ENCODE results near the gene SH3D19. TPM values are rescaled to one million over a fixed set of nuclear protein-coding genes. Genes with fewer than 3 reads are reported as not detected.

SH3D19 gene
- polyA plus RNA-seq, 2 of the 4 experiments (the other 2 are of a cell fraction) = 15.3 to 22.9 TPM

DNA sequence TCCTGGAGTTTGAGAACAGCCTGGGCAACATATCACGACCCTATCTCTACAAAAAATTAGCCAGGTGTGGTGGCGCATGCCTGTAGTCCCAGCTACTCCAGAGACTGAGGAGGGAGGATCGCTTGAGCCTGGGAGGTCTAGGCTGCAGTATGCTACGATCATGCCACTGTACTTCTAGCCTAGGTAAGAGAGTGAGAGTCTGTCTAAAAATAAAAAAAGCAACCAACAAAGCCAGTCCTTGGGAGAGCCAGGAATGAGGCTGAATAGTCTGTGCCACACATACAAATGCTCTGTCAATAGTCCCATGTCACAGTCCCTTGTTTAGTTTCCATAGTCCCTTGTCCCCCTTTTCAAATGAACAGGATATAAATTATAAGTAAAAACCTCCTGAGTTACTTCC, 67.7 kb downstream of the SH3D19 start:
- TF ChIP-seq HOXB5 (CRISPR knock-in tag; IDR thresholded peaks at IDR 0.05) = no peak
- no peak for TF ChIP-seq NFE2L2 (conservative IDR thresholded peaks at IDR 0.05; ENCODE audit: low read length)
- TF ChIP-seq, protein P1, sequence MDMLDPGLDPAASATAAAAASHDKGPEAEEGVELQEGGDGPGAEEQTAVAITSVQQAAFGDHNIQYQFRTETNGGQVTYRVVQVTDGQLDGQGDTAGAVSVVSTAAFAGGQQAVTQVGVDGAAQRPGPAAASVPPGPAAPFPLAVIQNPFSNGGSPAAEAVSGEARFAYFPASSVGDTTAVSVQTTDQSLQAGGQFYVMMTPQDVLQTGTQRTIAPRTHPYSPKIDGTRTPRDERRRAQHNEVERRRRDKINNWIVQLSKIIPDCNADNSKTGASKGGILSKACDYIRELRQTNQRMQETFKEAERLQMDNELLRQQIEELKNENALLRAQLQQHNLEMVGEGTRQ (IDR thresholded peaks at IDR 0.05) = no peak
- no peak for TF ChIP-seq HOXB13 (CRISPR knock-in tag; IDR thresholded peaks at IDR 0.05; ENCODE audit: low read depth)
- TF ChIP-seq MAFK (IDR thresholded peaks at IDR 0.05; ENCODE audit: partially characterized antibody) = no peak
- TF ChIP-seq, protein P2, sequence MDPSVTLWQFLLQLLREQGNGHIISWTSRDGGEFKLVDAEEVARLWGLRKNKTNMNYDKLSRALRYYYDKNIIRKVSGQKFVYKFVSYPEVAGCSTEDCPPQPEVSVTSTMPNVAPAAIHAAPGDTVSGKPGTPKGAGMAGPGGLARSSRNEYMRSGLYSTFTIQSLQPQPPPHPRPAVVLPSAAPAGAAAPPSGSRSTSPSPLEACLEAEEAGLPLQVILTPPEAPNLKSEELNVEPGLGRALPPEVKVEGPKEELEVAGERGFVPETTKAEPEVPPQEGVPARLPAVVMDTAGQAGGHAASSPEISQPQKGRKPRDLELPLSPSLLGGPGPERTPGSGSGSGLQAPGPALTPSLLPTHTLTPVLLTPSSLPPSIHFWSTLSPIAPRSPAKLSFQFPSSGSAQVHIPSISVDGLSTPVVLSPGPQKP (IDR thresholded peaks at IDR 0.05; ENCODE audit: low read depth, low read length) = no peak
- no peak for TF ChIP-seq RAD21 (conservative IDR thresholded peaks at IDR 0.05 in 1 of 2, IDR thresholded peaks at IDR 0.05 in 1 of 2)
- TF ChIP-seq, protein P3, sequence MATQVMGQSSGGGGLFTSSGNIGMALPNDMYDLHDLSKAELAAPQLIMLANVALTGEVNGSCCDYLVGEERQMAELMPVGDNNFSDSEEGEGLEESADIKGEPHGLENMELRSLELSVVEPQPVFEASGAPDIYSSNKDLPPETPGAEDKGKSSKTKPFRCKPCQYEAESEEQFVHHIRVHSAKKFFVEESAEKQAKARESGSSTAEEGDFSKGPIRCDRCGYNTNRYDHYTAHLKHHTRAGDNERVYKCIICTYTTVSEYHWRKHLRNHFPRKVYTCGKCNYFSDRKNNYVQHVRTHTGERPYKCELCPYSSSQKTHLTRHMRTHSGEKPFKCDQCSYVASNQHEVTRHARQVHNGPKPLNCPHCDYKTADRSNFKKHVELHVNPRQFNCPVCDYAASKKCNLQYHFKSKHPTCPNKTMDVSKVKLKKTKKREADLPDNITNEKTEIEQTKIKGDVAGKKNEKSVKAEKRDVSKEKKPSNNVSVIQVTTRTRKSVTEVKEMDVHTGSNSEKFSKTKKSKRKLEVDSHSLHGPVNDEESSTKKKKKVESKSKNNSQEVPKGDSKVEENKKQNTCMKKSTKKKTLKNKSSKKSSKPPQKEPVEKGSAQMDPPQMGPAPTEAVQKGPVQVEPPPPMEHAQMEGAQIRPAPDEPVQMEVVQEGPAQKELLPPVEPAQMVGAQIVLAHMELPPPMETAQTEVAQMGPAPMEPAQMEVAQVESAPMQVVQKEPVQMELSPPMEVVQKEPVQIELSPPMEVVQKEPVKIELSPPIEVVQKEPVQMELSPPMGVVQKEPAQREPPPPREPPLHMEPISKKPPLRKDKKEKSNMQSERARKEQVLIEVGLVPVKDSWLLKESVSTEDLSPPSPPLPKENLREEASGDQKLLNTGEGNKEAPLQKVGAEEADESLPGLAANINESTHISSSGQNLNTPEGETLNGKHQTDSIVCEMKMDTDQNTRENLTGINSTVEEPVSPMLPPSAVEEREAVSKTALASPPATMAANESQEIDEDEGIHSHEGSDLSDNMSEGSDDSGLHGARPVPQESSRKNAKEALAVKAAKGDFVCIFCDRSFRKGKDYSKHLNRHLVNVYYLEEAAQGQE (IDR thresholded peaks at IDR 0.05) = no peak
- TF ChIP-seq, protein P4, sequence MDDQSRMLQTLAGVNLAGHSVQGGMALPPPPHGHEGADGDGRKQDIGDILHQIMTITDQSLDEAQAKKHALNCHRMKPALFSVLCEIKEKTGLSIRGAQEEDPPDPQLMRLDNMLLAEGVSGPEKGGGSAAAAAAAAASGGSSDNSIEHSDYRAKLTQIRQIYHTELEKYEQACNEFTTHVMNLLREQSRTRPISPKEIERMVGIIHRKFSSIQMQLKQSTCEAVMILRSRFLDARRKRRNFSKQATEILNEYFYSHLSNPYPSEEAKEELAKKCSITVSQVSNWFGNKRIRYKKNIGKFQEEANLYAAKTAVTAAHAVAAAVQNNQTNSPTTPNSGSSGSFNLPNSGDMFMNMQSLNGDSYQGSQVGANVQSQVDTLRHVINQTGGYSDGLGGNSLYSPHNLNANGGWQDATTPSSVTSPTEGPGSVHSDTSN (IDR thresholded peaks at IDR 0.05) = no peak
- TF ChIP-seq, protein P5, sequence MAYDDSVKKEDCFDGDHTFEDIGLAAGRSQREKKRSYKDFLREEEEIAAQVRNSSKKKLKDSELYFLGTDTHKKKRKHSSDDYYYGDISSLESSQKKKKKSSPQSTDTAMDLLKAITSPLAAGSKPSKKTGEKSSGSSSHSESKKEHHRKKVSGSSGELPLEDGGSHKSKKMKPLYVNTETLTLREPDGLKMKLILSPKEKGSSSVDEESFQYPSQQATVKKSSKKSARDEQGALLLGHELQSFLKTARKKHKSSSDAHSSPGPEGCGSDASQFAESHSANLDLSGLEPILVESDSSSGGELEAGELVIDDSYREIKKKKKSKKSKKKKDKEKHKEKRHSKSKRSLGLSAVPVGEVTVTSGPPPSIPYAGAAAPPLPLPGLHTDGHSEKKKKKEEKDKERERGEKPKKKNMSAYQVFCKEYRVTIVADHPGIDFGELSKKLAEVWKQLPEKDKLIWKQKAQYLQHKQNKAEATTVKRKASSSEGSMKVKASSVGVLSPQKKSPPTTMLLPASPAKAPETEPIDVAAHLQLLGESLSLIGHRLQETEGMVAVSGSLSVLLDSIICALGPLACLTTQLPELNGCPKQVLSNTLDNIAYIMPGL (CRISPR knock-in tag; IDR thresholded peaks at IDR 0.05; ENCODE audit: borderline replicate concordance) = no peak
- no peak for TF ChIP-seq EHMT2 (IDR thresholded peaks at IDR 0.05; ENCODE audit: low read depth)
- TF ChIP-seq KDM1A (IDR thresholded peaks at IDR 0.05; ENCODE audit: low read depth) = no peak
- no peak for TF ChIP-seq FOSL2 (IDR thresholded peaks at IDR 0.05)
- no peak for TF ChIP-seq FOSL2 (CRISPR knock-in tag; IDR thresholded peaks at IDR 0.05)
- TF ChIP-seq POLR2A (IDR thresholded peaks at IDR 0.05; ENCODE audit: low read length) = no peak
- ChIA-PET POLR2A (no interaction called here), CTCF (no interaction called here)
- ATAC-seq = no peak; a peak in 1 of 6 replicates
- FAIRE-seq = no peak
- 90% methylated on average over 4 of the region's 4 CpGs for WGBS (ENCODE audit: missing lambda C conversion rate)
- no peak for DNase-seq (ENCODE audit: low read depth in 1 of 2, low spot score in 1 of 2)
- Histone ChIP-seq H3K9me3 (no peaks in the 10 kb centered on the region), H3K4me3 (no peak overlapping the region), H3K27ac (no peak overlapping the region), H3K4me2 (no peak overlapping the region), H3K4me1 (0 out of 3 replicates have a peak, but pooled peaks cover 3% of the 10 kb centered on the region)

DNA sequence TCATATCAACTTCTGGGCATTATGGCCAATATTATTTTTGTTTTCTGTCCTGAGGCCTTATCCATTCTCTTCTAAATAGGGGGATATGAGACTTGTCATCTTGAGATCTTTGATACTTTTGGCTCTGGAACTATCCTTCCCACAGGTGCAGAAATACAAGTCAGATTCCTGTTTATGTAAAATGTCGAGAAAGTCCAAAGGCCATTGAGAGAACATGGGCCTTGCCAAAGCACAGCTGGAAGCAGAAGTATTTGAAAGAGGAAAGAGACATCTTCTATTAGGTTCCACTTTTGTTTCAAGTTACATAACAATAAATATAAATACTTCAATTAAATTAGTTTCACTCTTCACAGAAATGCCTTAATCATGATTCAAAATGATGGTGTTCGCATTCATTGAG, 69.3 kb downstream of the SH3D19 start:
- CTCF ChIA-PET = no interaction called here
- 66% methylated on average over 2 of the region's 2 CpGs for WGBS (ENCODE audit: missing lambda C conversion rate)
- POLR2A ChIA-PET = no interaction called here
- Histone ChIP-seq H3K4me1 (0 out of 3 replicates have a peak, but pooled peaks cover 3% of the 10 kb centered on the region), H3K27ac (no peak overlapping the region), H3K9me3 (no peaks in the 10 kb centered on the region), H3K4me3 (no peak overlapping the region), H3K4me2 (no peak overlapping the region)
- FAIRE-seq (no peak), ATAC-seq (no peak), DNase-seq (ENCODE audit: low read depth in 1 of 2, low spot score in 1 of 2) (no peak)
- TF ChIP-seq RNF2 (IDR thresholded peaks at IDR 0.05; ENCODE audit: borderline replicate concordance, low read depth) = no peak
- no peak for TF ChIP-seq CBX2 (IDR thresholded peaks at IDR 0.05; ENCODE audit: borderline replicate concordance, low read depth)
- no peak for TF ChIP-seq HOXB5 (CRISPR knock-in tag; IDR thresholded peaks at IDR 0.05)
- no peak for TF ChIP-seq PHF8 (IDR thresholded peaks at IDR 0.05; ENCODE audit: borderline replicate concordance, low read depth)
- TF ChIP-seq ESRRA (IDR thresholded peaks at IDR 0.05; ENCODE audit: borderline replicate concordance, low read length) = no peak
- TF ChIP-seq HOXA7 (CRISPR knock-in tag; IDR thresholded peaks at IDR 0.05) = no peak
- TF ChIP-seq, protein P6, sequence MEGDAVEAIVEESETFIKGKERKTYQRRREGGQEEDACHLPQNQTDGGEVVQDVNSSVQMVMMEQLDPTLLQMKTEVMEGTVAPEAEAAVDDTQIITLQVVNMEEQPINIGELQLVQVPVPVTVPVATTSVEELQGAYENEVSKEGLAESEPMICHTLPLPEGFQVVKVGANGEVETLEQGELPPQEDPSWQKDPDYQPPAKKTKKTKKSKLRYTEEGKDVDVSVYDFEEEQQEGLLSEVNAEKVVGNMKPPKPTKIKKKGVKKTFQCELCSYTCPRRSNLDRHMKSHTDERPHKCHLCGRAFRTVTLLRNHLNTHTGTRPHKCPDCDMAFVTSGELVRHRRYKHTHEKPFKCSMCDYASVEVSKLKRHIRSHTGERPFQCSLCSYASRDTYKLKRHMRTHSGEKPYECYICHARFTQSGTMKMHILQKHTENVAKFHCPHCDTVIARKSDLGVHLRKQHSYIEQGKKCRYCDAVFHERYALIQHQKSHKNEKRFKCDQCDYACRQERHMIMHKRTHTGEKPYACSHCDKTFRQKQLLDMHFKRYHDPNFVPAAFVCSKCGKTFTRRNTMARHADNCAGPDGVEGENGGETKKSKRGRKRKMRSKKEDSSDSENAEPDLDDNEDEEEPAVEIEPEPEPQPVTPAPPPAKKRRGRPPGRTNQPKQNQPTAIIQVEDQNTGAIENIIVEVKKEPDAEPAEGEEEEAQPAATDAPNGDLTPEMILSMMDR (IDR thresholded peaks at IDR 0.05) = no peak
- TF ChIP-seq, protein P5 (CRISPR knock-in tag; IDR thresholded peaks at IDR 0.05; ENCODE audit: borderline replicate concordance) = no peak
- TF ChIP-seq CEBPB (IDR thresholded peaks at IDR 0.05) = no peak
- TF ChIP-seq SREBF2 (IDR thresholded peaks at IDR 0.05) = no peak
- TF ChIP-seq NR3C1 (IDR thresholded peaks at IDR 0.05) = no peak

Measured in A549 (cell line).